Pancreas (tissue), 10 donors: ENCODE results near the gene BMAL1. TPM values are rescaled to one million over a fixed set of nuclear protein-coding genes. Genes with fewer than 3 reads are reported as not detected.

Source experiments
- ATAC-seq, 4 donors: fragments of 200-7000 bp; cut with Tn5 transposase; one replicate each; pipeline versions ENCODE4 v1.8.0 to v1.9.1; 2020; ENCODE audit warnings: mild to moderate bottlenecking in 4 of 4, moderate library complexity in 4 of 4
- DNase-seq, 6 donors: peaks; one replicate each; pipeline ENCODE4 v3.0.0-alpha.2; 2020
- FAIRE-seq: peaks from 2 replicates; lab custom pipeline; 2012; peaks lifted over from hg19 to GRCh38; lab: Jason Lieb, UNC
- H3K27ac ChIP-seq, 4 donors: fragments of 200-600 bp; sonication (generic); 1 replicate in 3 of 4; 2 replicates in 1 of 4; pipeline versions ENCODE4 v1.5.0 to v1.8.0; 2020
- H3K27me3 ChIP-seq, 4 donors: fragments of 200-600 bp; one replicate each; pipeline ENCODE4 v1.8.0; 2021
- H3K36me3 ChIP-seq, 3 donors: fragments of 200-600 bp; sonication (generic) in 1 of 3; one replicate each; pipeline versions ENCODE4 v1.5.0 to v1.8.0; 2020 to 2021
- H3K4me1 ChIP-seq, 3 donors: fragments of 200-600 bp; one replicate each; pipeline ENCODE4 v1.8.0; 2021
- H3K4me3 ChIP-seq, 4 donors: fragments of 200-600 bp; sonication (generic) in 2 of 4; one replicate each; pipeline versions ENCODE4 v1.5.0 to v1.8.0; 2020 to 2021
- H3K9me3 ChIP-seq, 4 donors: fragments of 200-600 bp; one replicate each; pipeline ENCODE4 v1.8.0; 2021
- CTCF ChIP-seq, 4 donors: fragments of 200-600 bp; sonication (generic) in 3 of 4; IDR thresholded peaks; one replicate each; pipeline versions ENCODE4 v1.5.0 to v1.8.0; 2021; ENCODE audit warnings: antibody characterized with exemption in 4 of 4
- WGBS, 2 donors: extraction: QIAGEN DNeasy Blood & Tissue Kit; methylation state at CpG; one replicate each; pipeline ENCODE4 v1.1.7; 2013; 5-methylcytosine and 5-hydroxymethylcytosine counted together
- intact Hi-C, 3 donors: fragments of 100-400 bp; cut with DNase I; formaldehyde crosslinking; loops; one replicate each; pipeline versions ENCODE4 v1.11.1 to v1.14.2; 2022
- polyA plus RNA-seq, 2 donors: library from polyadenylated mRNA; stranded (reverse); fragments of 200-250 nt; gene quantifications; one replicate each; pipeline ENCODE4 v1.2.3, GENCODE V29; 2013
- total RNA-seq, 6 donors: library from RNA; stranded (reverse); fragmentation: NEBNext Ultra II Directional in 4 of 6; extraction: Animal tissue kit (Norgen Biotek cat#: 25700) in 4 of 6; gene quantifications; one replicate each; pipeline versions ENCODE4 v1.2.1 to v1.2.4, GENCODE V29; 2021 to 2023
- donor health status: healthy with polysubstance abuse.
- donor health status: DM: no; HTN: no; CAD: no; lungs with moderate emphysema.
- donor health status: DM: no; HTN: no; CAD: no.
- donor health status: control.
- donor health status: control.
- donor health status: Bipolar disorder and iron deficiency.
- donor health status: DM: yes; HTN: yes; CAD: no.
- donor health status: DM: no; HTN: no; CAD: no.
- donor health status: DM: no; HTN: no; CAD: no.
- donor health status: DM: yes; HTN: yes; CAD: no.

BMAL1 gene
- total and polyA plus RNA-seq, 8 donors, result 6.1 to 17.3 (median 12.5) TPM

GRCh38 chr11:13315517-13316432, 38.2 kb downstream of the BMAL1 start:
- no peaks in the 10 kb centered on the region for H3K27me3 ChIP-seq
- peaks cover 0 to 4% (median 4%) of the 10 kb centered on the region in 3 donors for H3K4me1 ChIP-seq
- no peak for TF ChIP-seq CTCF (IDR thresholded peaks at IDR 0.05)
- intact Hi-C loops, result no loop called here
- no peaks in the 10 kb centered on the region for H3K9me3 ChIP-seq
- 88 to 90% methylated on average over 11 of the region's 11 CpGs for WGBS, 2 donors
- ATAC-seq (no peak), DNase-seq (no peak), FAIRE-seq (no peak)
- no peaks in the 10 kb centered on the region for H3K36me3 ChIP-seq
- no peak overlapping the region for H3K27ac ChIP-seq
- no peak overlapping the region for H3K4me3 ChIP-seq

GRCh38 chr11:13316528-13316961, 39.0 kb downstream of the BMAL1 start:
- no peak for TF ChIP-seq CTCF (IDR thresholded peaks at IDR 0.05)
- H3K27ac ChIP-seq, result no peak overlapping the region
- H3K4me3 ChIP-seq, result no peak overlapping the region
- intact Hi-C loops, result no loop called here
- no peaks in the 10 kb centered on the region for H3K27me3 ChIP-seq
- no peaks in the 10 kb centered on the region for H3K9me3 ChIP-seq
- WGBS, 2 donors, result 85 to 94% methylated on average over 4 of the region's 4 CpGs
- peaks cover 0 to 4% (median 4%) of the 10 kb centered on the region in 3 donors for H3K4me1 ChIP-seq
- FAIRE-seq, result no peak
- DNase-seq, result no peak
- ATAC-seq, result peak in 3 of 4 donors; percentile 54 to 73 (median 63)
- H3K36me3 ChIP-seq, result no peaks in the 10 kb centered on the region

GRCh38 chr11:13317293-13318080, 39.9 kb downstream of the BMAL1 start:
- Histone ChIP-seq H3K27ac (no peak overlapping the region), H3K27me3 (no peaks in the 10 kb centered on the region), H3K36me3 (no peaks in the 10 kb centered on the region), H3K4me1 (peaks cover 0 to 4% (median 4%) of the 10 kb centered on the region in 3 donors), H3K4me3 (no peak overlapping the region), H3K9me3 (no peaks in the 10 kb centered on the region)
- DNase-seq (no peak), FAIRE-seq (no peak), ATAC-seq (no peak)
- TF ChIP-seq CTCF (IDR thresholded peaks at IDR 0.05), result no peak
- intact Hi-C loops, result no loop called here
- 73 to 76% methylated on average over 4 of the region's 4 CpGs for WGBS, 2 donors

- 27 to 30% methylated on average over 2 of the region's 2 CpGs for WGBS, 2 donors
- Histone ChIP-seq H3K9me3 (no peaks in the 10 kb centered on the region), H3K36me3 (no peaks in the 10 kb centered on the region), H3K27ac (no peak overlapping the region), H3K27me3 (no peaks in the 10 kb centered on the region), H3K4me3 (no peak overlapping the region), H3K4me1 (peaks cover 0 to 4% (median 4%) of the 10 kb centered on the region in 3 donors)
- intact Hi-C loops, result no loop called here
- DNase-seq, result no peak
- no peak for TF ChIP-seq CTCF (IDR thresholded peaks at IDR 0.05)
- no peak for FAIRE-seq
- ATAC-seq, result peak in 2 of 4 donors; percentile 61 to 67
These were observed 41.1 kb downstream of the BMAL1 start for GRCh38 chr11:13318498-13319295.
